NOMO-1 (cell line): ENCODE measurements around the gene DOK6.
"Not testable (repeated sequence)": the region's sequence is repeated elsewhere in the genome, so short reads cannot be mapped to it uniquely, and the experiment has no call there.

Experiments
- DNase-seq, 2 experiments: peaks; one replicate each; lab custom pipeline; 2025; ENCODE audit not compliant: unreplicated experiment in 2 of 2; lab: John Stamatoyannopoulos, UW

DOK6 gene

GRCh38 chr18:69787825-69788547 lies 387.3 kb downstream of the DOK6 start:
- no peak for DNase-seq

GRCh38 chr18:69789794-69790193 lies 389.1 kb downstream of the DOK6 start:
- DNase-seq, result no peak

- DNase-seq, result no peak
These were observed 390.0 kb downstream of the DOK6 start for GRCh38 chr18:69790649-69791048.

- no peak for DNase-seq
These were observed 395.1 kb downstream of the DOK6 start for GRCh38 chr18:69795791-69796190.

GRCh38 chr18:69804776-69805501 lies 404.3 kb downstream of the DOK6 start:
- no peak for DNase-seq

GRCh38 chr18:69808399-69808798 lies 407.7 kb downstream of the DOK6 start:
- no peak for DNase-seq

GRCh38 chr18:69813559-69813958 lies 412.9 kb downstream of the DOK6 start:
- DNase-seq, result no peak

- no peak for DNase-seq
These were observed 414.2 kb downstream of the DOK6 start for GRCh38 chr18:69814861-69815385.

- DNase-seq, result no peak
These were observed 416.8 kb downstream of the DOK6 start for GRCh38 chr18:69817335-69817940.

GRCh38 chr18:69819460-69819859 lies 418.8 kb downstream of the DOK6 start:
- no peak for DNase-seq

GRCh38 chr18:69820538-69820937 lies 419.9 kb downstream of the DOK6 start:
- DNase-seq, result no peak

GRCh38 chr18:69830189-69830588 lies 429.5 kb downstream of the DOK6 start:
- DNase-seq, result no peak

GRCh38 chr18:69834980-69835379 lies 434.3 kb downstream of the DOK6 start:
- DNase-seq, result not testable (repeated sequence)

- no peak for DNase-seq
These were observed 437.3 kb downstream of the DOK6 start for GRCh38 chr18:69838003-69838402.

- DNase-seq, result no peak
These were observed 438.1 kb downstream of the DOK6 start for GRCh38 chr18:69838620-69839411.

- DNase-seq, result no peak
These were observed 438.8 kb downstream of the DOK6 start for GRCh38 chr18:69839497-69839896.

- no peak for DNase-seq
These were observed 439.3 kb downstream of the DOK6 start for GRCh38 chr18:69840001-69840400.

GRCh38 chr18:69840445-69840844 lies 439.8 kb downstream of the DOK6 start:
- peak in 1 of 2 experiments; percentile 10 for DNase-seq

GRCh38 chr18:69841117-69841516 lies 440.4 kb downstream of the DOK6 start:
- DNase-seq, result no peak

- no peak for DNase-seq
These were observed 442.3 kb downstream of the DOK6 start for GRCh38 chr18:69843015-69843414.

GRCh38 chr18:69844656-69845055 lies 444.0 kb downstream of the DOK6 start:
- DNase-seq, result no peak
